Measurements from ENCODE around the gene SKP2.

SKP2 gene

DNA sequence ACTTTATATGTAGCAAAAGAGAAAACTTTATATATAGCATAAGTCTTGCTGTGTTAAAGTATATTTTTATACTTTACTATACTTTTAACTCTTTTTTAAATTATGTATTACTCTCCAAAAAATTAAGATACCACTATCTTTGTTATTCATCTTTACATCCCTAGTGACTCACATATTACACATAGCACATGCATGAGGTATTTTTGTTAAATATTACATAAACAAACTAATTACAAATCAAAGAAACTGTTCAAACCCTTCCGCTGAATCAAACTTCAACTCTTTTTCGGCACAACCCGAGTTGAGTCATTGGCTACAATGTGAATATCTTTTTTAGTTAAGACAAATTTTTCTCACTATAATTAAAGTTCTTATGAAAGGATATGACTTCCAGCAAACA is 57.8 kb downstream of the SKP2 start:
- DNase-seq, result peak; percentile 30
- Histone ChIP-seq H3K27me3 (replicated peaks) (no peaks in the 10 kb centered on the region), H3K36me3 (replicated peaks) (no peaks in the 10 kb centered on the region), H3K4me3 (ENCODE audit: low read depth, low read length) (no peak overlapping the region), H3K27ac (peak overlapping the region; percentile 10)
- TF ChIP-seq, protein P1, sequence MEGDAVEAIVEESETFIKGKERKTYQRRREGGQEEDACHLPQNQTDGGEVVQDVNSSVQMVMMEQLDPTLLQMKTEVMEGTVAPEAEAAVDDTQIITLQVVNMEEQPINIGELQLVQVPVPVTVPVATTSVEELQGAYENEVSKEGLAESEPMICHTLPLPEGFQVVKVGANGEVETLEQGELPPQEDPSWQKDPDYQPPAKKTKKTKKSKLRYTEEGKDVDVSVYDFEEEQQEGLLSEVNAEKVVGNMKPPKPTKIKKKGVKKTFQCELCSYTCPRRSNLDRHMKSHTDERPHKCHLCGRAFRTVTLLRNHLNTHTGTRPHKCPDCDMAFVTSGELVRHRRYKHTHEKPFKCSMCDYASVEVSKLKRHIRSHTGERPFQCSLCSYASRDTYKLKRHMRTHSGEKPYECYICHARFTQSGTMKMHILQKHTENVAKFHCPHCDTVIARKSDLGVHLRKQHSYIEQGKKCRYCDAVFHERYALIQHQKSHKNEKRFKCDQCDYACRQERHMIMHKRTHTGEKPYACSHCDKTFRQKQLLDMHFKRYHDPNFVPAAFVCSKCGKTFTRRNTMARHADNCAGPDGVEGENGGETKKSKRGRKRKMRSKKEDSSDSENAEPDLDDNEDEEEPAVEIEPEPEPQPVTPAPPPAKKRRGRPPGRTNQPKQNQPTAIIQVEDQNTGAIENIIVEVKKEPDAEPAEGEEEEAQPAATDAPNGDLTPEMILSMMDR (IDR thresholded peaks at IDR 0.05; ENCODE audit: low read depth, low read length, missing control alignments), result no peak
- in situ Hi-C loops (cut with HindIII; ENCODE audit: low pct_ligation_motif_present, low sequenced_read_pairs), result no loop called here

DNA sequence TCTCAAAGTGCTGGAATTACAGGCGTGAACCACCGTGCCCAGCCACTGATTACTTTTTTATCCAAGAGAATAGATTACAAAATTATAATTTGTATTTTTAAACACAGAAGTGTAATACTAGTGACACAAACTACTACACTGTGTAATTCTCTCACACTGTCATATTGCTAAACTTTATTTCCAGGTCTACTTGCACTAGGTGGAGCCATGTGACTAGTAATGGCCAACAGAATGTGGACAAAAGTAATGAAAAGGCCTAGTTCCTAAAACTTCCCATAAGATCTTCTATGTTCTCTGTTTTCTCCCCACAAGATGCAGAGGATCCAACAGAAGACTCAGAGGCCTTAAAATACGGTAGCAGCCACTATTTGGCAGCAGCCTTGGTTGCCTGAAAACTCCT is 62.5 kb downstream of the SKP2 start:
- no peak overlapping the region for H3K27ac ChIP-seq
- no peak for DNase-seq
- no peak overlapping the region for H3K4me3 ChIP-seq (ENCODE audit: low read depth, low read length)
- TF ChIP-seq, protein P1 (IDR thresholded peaks at IDR 0.05; ENCODE audit: low read depth, low read length, missing control alignments), result no peak
- in situ Hi-C loops (cut with HindIII; ENCODE audit: low pct_ligation_motif_present, low sequenced_read_pairs), result no loop called here
- H3K36me3 ChIP-seq (replicated peaks), result no peaks in the 10 kb centered on the region
- no peaks in the 10 kb centered on the region for H3K27me3 ChIP-seq (replicated peaks)

DNA sequence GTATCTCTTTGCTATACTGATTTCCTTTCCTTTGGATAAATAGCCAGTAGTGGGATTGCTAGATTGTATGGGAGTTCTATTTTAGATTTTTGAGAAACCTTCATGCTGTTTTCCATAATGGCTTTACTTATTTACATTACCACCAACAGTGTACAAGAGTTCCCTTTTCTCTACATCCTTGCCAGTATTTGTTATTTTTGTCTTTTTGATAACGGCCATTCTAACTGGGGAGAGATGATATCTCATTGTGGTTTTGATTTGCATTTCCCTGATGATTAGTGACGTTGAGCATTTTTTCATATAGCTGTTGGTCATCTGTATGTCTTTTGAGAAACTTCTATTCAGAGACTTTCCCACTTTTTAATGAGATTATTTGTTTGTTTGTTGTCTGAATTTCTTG is 64.0 kb downstream of the SKP2 start:
- no peaks in the 10 kb centered on the region for H3K27me3 ChIP-seq (replicated peaks)
- TF ChIP-seq, protein P1 (IDR thresholded peaks at IDR 0.05; ENCODE audit: low read depth, low read length, missing control alignments), result no peak
- peak overlapping the region; percentile 46 for H3K27ac ChIP-seq
- no peak for DNase-seq
- H3K4me3 ChIP-seq (ENCODE audit: low read depth, low read length), result no peak overlapping the region
- in situ Hi-C loops (cut with HindIII; ENCODE audit: low pct_ligation_motif_present, low sequenced_read_pairs), result no loop called here
- H3K36me3 ChIP-seq (replicated peaks), result no peaks in the 10 kb centered on the region

DNA sequence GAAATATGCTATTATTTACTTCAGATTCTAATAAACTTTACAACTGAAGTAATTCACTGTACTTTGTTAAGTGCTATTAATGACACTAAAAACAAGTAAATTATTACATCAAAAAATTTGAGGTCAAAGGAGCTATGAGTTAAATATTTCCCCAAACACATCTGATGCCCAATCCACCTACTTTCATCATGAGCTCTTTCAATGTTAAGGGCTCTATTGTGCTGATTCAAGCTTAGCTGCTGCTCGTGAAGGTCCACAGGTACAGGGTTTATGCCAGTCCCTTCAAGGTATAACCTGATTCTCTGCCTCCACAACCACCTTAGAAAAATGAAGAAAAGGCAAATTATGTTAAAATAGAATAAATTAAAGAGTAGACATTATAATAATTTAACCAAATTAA is 65.7 kb downstream of the SKP2 start:
- in situ Hi-C loops (cut with HindIII; ENCODE audit: low pct_ligation_motif_present, low sequenced_read_pairs), result no loop called here
- no peaks in the 10 kb centered on the region for H3K36me3 ChIP-seq (replicated peaks)
- no peaks in the 10 kb centered on the region for H3K27me3 ChIP-seq (replicated peaks)
- TF ChIP-seq, protein P1 (IDR thresholded peaks at IDR 0.05; ENCODE audit: low read depth, low read length, missing control alignments), result no peak
- no peak overlapping the region for H3K27ac ChIP-seq
- no peak overlapping the region for H3K4me3 ChIP-seq (ENCODE audit: low read depth, low read length)
- no peak for DNase-seq

DNA sequence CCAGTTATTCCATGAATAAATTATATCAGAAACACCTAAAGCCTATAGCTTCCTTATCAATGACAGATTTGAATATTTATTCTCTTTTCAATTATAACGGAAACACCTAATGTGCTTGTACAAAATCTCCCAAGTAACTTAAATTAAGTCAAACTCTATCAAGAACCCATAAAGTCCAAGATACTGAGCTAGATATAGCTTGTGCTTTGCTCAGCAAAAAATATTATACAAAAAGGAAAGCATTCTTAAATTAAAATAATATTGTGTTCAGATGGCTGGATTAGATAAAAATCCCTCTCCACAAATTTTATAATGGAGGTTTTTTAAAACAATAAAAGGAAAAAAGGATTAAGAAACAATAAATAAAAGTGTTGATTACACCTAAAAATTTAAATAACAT is 66.1 kb downstream of the SKP2 start:
- Histone ChIP-seq H3K36me3 (replicated peaks) (no peaks in the 10 kb centered on the region), H3K27me3 (replicated peaks) (no peaks in the 10 kb centered on the region), H3K27ac (no peak overlapping the region), H3K4me3 (ENCODE audit: low read depth, low read length) (no peak overlapping the region)
- TF ChIP-seq, protein P1 (IDR thresholded peaks at IDR 0.05; ENCODE audit: low read depth, low read length, missing control alignments), result no peak
- DNase-seq, result no peak
- in situ Hi-C loops (cut with HindIII; ENCODE audit: low pct_ligation_motif_present, low sequenced_read_pairs), result no loop called here

DNA sequence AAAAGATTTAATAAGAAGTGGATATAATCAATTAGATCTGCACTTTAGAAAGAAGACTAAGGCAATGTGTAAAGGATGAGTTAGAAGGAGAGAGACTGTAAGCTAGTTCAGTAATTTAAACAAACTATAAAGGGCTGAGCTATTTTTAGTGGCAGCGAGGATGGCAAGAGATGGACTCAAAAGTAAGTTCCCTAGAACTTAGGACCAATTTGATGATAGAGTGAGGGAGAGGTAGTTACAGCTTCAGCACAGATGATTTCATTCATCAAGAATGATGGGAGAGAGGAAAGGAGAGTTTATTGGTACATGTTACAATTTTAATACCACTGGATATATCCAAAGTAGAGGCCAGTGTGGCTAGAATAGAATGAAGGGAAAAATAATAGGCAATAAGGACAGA is 70.7 kb downstream of the SKP2 start:
- Histone ChIP-seq H3K4me3 (ENCODE audit: low read depth, low read length) (no peak overlapping the region), H3K36me3 (replicated peaks) (peaks cover 8% of the 10 kb centered on the region), H3K27me3 (replicated peaks) (no peaks in the 10 kb centered on the region), H3K27ac (no peak overlapping the region)
- no peak for DNase-seq
- in situ Hi-C loops (cut with HindIII; ENCODE audit: low pct_ligation_motif_present, low sequenced_read_pairs), result no loop called here
- TF ChIP-seq, protein P1 (IDR thresholded peaks at IDR 0.05; ENCODE audit: low read depth, low read length, missing control alignments), result no peak
